T-cell (primary cell): ENCODE measurements around the gene GRIK4. TPM values are rescaled to one million over a fixed set of nuclear protein-coding genes. Genes with fewer than 3 reads are reported as not detected.

Experiments used
- ATAC-seq, 4 experiments: fragments of 200-7000 bp in 3 of 4; fragments of 150-1000 bp in 1 of 4; cut with Tn5 transposase; replicated peaks in 1 of 4; 1 replicate in 3 of 4; 2 replicates in 1 of 4; pipeline ENCODE4 v1.10.0; 2021; ENCODE audit warnings: moderate library complexity in 3 of 4, mild to moderate bottlenecking in 2 of 4, moderate number of reproducible peaks in 1 of 4
- CTCF ChIA-PET, 2 donors: fragments of 300-600 bp; sonication (Branson Sonifier 250); formaldehyde crosslinking; loops; one replicate each; lab custom pipeline; 2022; ENCODE audit warnings: antibody characterized with exemption in 2 of 2; lab: Charles Lee
- POLR2A ChIA-PET, 2 donors: fragments of 300-600 bp; sonication (Branson Sonifier 250); formaldehyde crosslinking; loops; one replicate each; lab custom pipeline; 2022; ENCODE audit warnings: antibody characterized with exemption in 2 of 2; lab: Charles Lee
- DNase-seq, 35 experiments: peaks; one replicate each; pipeline versions ENCODE4 v3.0.0 to v3.0.0-alpha.2; 2013 to 2023
- H3K27ac ChIP-seq: one replicate; pipeline ENCODE4 v1.5.1; 2013; ENCODE audit warnings: low read length
- H3K27me3 ChIP-seq, 2 experiments: replicated peaks in 1 of 2; 1 replicate in 1 of 2; 2 replicates in 1 of 2; pipeline versions ENCODE4 v1.6.1 to v1.7.0; 2013; ENCODE audit warnings: low read length in 1 of 2, mixed read lengths in 1 of 2; ENCODE audit not compliant: control insufficient read depth in 2 of 2, insufficient read depth in 2 of 2; ENCODE audit errors: extremely low read depth in 1 of 2
- H3K36me3 ChIP-seq, 2 donors: 1 replicate in 1 of 2; 2 replicates in 1 of 2; pipeline versions ENCODE4 v1.6.1 to v1.7.0; 2013; ENCODE audit warnings: low read length in 1 of 2; ENCODE audit not compliant: control insufficient read depth in 2 of 2, insufficient read depth in 1 of 2; ENCODE audit errors: extremely low read depth in 1 of 2
- H3K4me1 ChIP-seq, 2 experiments: 1 replicate in 1 of 2; 2 replicates in 1 of 2; pipeline versions ENCODE4 v1.6.1 to v1.7.0; 2013; ENCODE audit warnings: low read length in 2 of 2, mixed read lengths in 1 of 2; ENCODE audit not compliant: insufficient read depth in 2 of 2, control insufficient read depth in 1 of 2; ENCODE audit errors: extremely low read depth in 1 of 2
- H3K4me3 ChIP-seq, 2 donors: 1 replicate in 1 of 2; 2 replicates in 1 of 2; pipeline versions ENCODE4 v1.5.1 to v1.7.0; 2013; ENCODE audit warnings: mild to moderate bottlenecking in 2 of 2, low read length in 1 of 2, moderate library complexity in 1 of 2; ENCODE audit not compliant: control insufficient read depth in 1 of 2; ENCODE audit errors: extremely low read depth in 1 of 2
- H3K9me3 ChIP-seq: 2 replicates; pipeline ENCODE4 v1.7.0; 2013
- H3K27ac Mint-ChIP-seq, 2 donors: one replicate each; pipeline ENCODE4 v1.8.0; 2020 to 2021; ENCODE audit warnings: mild to moderate bottlenecking in 2 of 2, mixed read lengths in 2 of 2
- H3K27me3 Mint-ChIP-seq, 2 donors: one replicate each; pipeline ENCODE4 v1.8.0; 2021 to 2022; ENCODE audit warnings: mixed read lengths in 2 of 2
- H3K36me3 Mint-ChIP-seq: one replicate; pipeline ENCODE4 v1.8.0; 2021; ENCODE audit warnings: mixed read lengths
- H3K4me1 Mint-ChIP-seq, 3 donors: one replicate each; pipeline ENCODE4 v1.8.0; 2020 to 2022; ENCODE audit warnings: mixed read lengths in 3 of 3, mild to moderate bottlenecking in 1 of 3
- H3K4me3 Mint-ChIP-seq, 3 donors: one replicate each; pipeline ENCODE4 v1.8.0; 2020 to 2022; ENCODE audit warnings: mild to moderate bottlenecking in 3 of 3, mixed read lengths in 3 of 3, moderate library complexity in 3 of 3
- H3K9me3 Mint-ChIP-seq, 3 donors: one replicate each; pipeline ENCODE4 v1.8.0; 2020 to 2022; ENCODE audit warnings: mixed read lengths in 3 of 3
- WGBS: methylation state at CpG from one replicate; pipeline ENCODE4 v1.1.5; 2013; ENCODE audit warnings: missing lambda C conversion rate; ENCODE audit not compliant: insufficient coverage; 5-methylcytosine and 5-hydroxymethylcytosine counted together
- total RNA-seq, 35 experiments: library from RNA in 6 of 35; stranded (reverse) in 6 of 35; fragments of 120-200 nt in 1 of 35; gene quantifications; one replicate each; pipeline versions ENCODE4 v1.2.1 to v1.2.4 and lab custom pipeline; 2013 to 2026

The GRIK4 gene
- total RNA-seq, 5 donors from 2014 or later (not counting 1 experiment from before 2014, with no cell fraction given) = 0.09 TPM; not detected in 4

GRCh38 chr11:120747850-120748814 is 236.6 kb downstream of the GRIK4 start:
- ATAC-seq = no peak
- no peak overlapping the region for H3K4me3 ChIP-seq
- CTCF ChIA-PET = no interaction called here
- H3K4me1 Mint-ChIP-seq = no peaks in the 10 kb centered on the region
- no peaks in the 10 kb centered on the region for H3K9me3 ChIP-seq
- POLR2A ChIA-PET = no interaction called here
- no peak for DNase-seq
- no peak overlapping the region for H3K4me3 Mint-ChIP-seq
- WGBS = 34% methylated on average over 4 of the region's 12 CpGs
- peaks cover 0 to 35% of the 10 kb centered on the region in 2 experiments for H3K27me3 ChIP-seq
- no peak overlapping the region for H3K27ac Mint-ChIP-seq
- no peaks in the 10 kb centered on the region for H3K4me1 ChIP-seq
- H3K9me3 Mint-ChIP-seq = no peaks in the 10 kb centered on the region
- H3K36me3 Mint-ChIP-seq = no peaks in the 10 kb centered on the region
- peaks cover 15 to 33% of the 10 kb centered on the region in 2 donors for H3K27me3 Mint-ChIP-seq
- no peaks in the 10 kb centered on the region for H3K36me3 ChIP-seq
- no peak overlapping the region for H3K27ac ChIP-seq

- Mint-ChIP-seq H3K27me3 (peaks cover 13 to 25% of the 10 kb centered on the region in 2 donors), H3K4me1 (no peaks in the 10 kb centered on the region), H3K4me3 (no peak overlapping the region), H3K27ac (no peak overlapping the region), H3K9me3 (no peaks in the 10 kb centered on the region), H3K36me3 (no peaks in the 10 kb centered on the region)
- POLR2A ChIA-PET = no interaction called here
- DNase-seq = no peak
- 60% methylated on average over 2 of the region's 4 CpGs for WGBS
- Histone ChIP-seq H3K36me3 (no peaks in the 10 kb centered on the region), H3K4me1 (no peaks in the 10 kb centered on the region), H3K9me3 (no peaks in the 10 kb centered on the region), H3K4me3 (no peak overlapping the region), H3K27me3 (peaks cover 0 to 28% of the 10 kb centered on the region in 2 experiments), H3K27ac (no peak overlapping the region)
- no peak for ATAC-seq
- CTCF ChIA-PET = no interaction called here
Observed at GRCh38 chr11:120749395-120749794, 237.8 kb downstream of the GRIK4 start.

GRCh38 chr11:120750647-120751549 is 239.3 kb downstream of the GRIK4 start:
- no peaks in the 10 kb centered on the region for H3K9me3 ChIP-seq
- ChIA-PET CTCF (no interaction called here), POLR2A (no interaction called here)
- Mint-ChIP-seq H3K27me3 (peaks cover 10 to 24% of the 10 kb centered on the region in 2 donors), H3K4me3 (no peak overlapping the region), H3K36me3 (no peaks in the 10 kb centered on the region), H3K27ac (no peak overlapping the region), H3K9me3 (no peaks in the 10 kb centered on the region), H3K4me1 (no peaks in the 10 kb centered on the region)
- H3K36me3 ChIP-seq = no peaks in the 10 kb centered on the region
- 81% methylated on average over 2 of the region's 12 CpGs for WGBS
- ATAC-seq = no peak
- peaks cover 0 to 27% of the 10 kb centered on the region in 2 experiments for H3K27me3 ChIP-seq
- no peak overlapping the region for H3K4me3 ChIP-seq
- no peak overlapping the region for H3K27ac ChIP-seq
- DNase-seq = no peak
- no peaks in the 10 kb centered on the region for H3K4me1 ChIP-seq

GRCh38 chr11:120751550-120751949 is 240.0 kb downstream of the GRIK4 start:
- Mint-ChIP-seq H3K9me3 (no peaks in the 10 kb centered on the region), H3K4me1 (no peaks in the 10 kb centered on the region), H3K27ac (no peak overlapping the region), H3K27me3 (peaks cover 14 to 24% of the 10 kb centered on the region in 2 donors), H3K4me3 (no peak overlapping the region), H3K36me3 (no peaks in the 10 kb centered on the region)
- no peak overlapping the region for H3K27ac ChIP-seq
- WGBS = 71% methylated on average over 8 of the region's 9 CpGs
- CTCF ChIA-PET = no interaction called here
- POLR2A ChIA-PET = no interaction called here
- H3K4me1 ChIP-seq = no peaks in the 10 kb centered on the region
- DNase-seq (no peak), ATAC-seq (no peak)
- no peaks in the 10 kb centered on the region for H3K9me3 ChIP-seq
- no peaks in the 10 kb centered on the region for H3K36me3 ChIP-seq
- H3K27me3 ChIP-seq = peaks cover 0 to 24% of the 10 kb centered on the region in 2 experiments
- H3K4me3 ChIP-seq = no peak overlapping the region

DNA sequence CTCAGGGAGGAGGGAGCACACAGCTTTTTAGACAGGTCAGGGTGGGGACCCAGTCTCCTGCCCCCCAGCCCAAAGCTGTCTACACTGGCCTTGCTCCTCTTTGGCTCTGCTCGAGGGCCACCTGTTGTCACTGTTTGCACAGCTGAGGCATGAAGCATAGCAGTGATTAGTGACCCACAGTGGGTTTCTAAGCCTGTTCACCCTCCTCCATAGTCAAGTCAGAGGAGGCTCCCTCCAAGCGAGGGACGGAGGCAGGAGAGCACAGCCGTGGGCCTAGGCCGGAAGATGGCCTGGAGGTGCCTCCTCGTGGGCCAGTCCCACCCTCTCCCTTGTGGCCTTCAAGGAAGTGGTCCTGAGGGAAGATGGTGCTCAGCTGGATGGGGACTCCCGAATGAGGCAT is 241.1 kb downstream of the GRIK4 start:
- no peaks in the 10 kb centered on the region for H3K9me3 Mint-ChIP-seq
- no peak for ATAC-seq
- no peak overlapping the region for H3K27ac Mint-ChIP-seq
- peaks cover 14 to 20% of the 10 kb centered on the region in 2 donors for H3K27me3 Mint-ChIP-seq
- WGBS = 78% methylated on average over 7 of the region's 7 CpGs
- no peaks in the 10 kb centered on the region for H3K4me1 Mint-ChIP-seq
- H3K4me1 ChIP-seq = no peaks in the 10 kb centered on the region
- H3K4me3 Mint-ChIP-seq = no peak overlapping the region
- H3K27me3 ChIP-seq = peaks cover 0 to 26% of the 10 kb centered on the region in 2 experiments
- no peak for DNase-seq
- no peak overlapping the region for H3K4me3 ChIP-seq
- POLR2A ChIA-PET = no interaction called here
- CTCF ChIA-PET = no interaction called here
- no peak overlapping the region for H3K27ac ChIP-seq
- no peaks in the 10 kb centered on the region for H3K9me3 ChIP-seq
- no peaks in the 10 kb centered on the region for H3K36me3 Mint-ChIP-seq
- H3K36me3 ChIP-seq = no peaks in the 10 kb centered on the region

GRCh38 chr11:120756931-120757330 is 245.4 kb downstream of the GRIK4 start:
- ChIA-PET POLR2A (no interaction called here), CTCF (interaction anchor here in 1 of 2 donors (0.6 kb wide), 1 partner anchor 357 kb away, joined by 3 read pairs; no protein-coding TSS in a partner anchor)
- Mint-ChIP-seq H3K4me1 (no peaks in the 10 kb centered on the region), H3K27ac (no peak overlapping the region), H3K36me3 (no peaks in the 10 kb centered on the region), H3K9me3 (no peaks in the 10 kb centered on the region), H3K27me3 (peaks cover 1 to 8% of the 10 kb centered on the region in 2 donors), H3K4me3 (no peak overlapping the region)
- 87% methylated on average over 3 of the region's 3 CpGs for WGBS
- Histone ChIP-seq H3K36me3 (no peaks in the 10 kb centered on the region), H3K27ac (no peak overlapping the region), H3K4me3 (no peak overlapping the region), H3K9me3 (no peaks in the 10 kb centered on the region), H3K4me1 (no peaks in the 10 kb centered on the region), H3K27me3 (peaks cover 2 to 10% of the 10 kb centered on the region in 2 experiments)
- no peak for ATAC-seq
- DNase-seq = no peak
